ENCODE measurements around the gene AP1AR.

Gene AP1AR

DNA sequence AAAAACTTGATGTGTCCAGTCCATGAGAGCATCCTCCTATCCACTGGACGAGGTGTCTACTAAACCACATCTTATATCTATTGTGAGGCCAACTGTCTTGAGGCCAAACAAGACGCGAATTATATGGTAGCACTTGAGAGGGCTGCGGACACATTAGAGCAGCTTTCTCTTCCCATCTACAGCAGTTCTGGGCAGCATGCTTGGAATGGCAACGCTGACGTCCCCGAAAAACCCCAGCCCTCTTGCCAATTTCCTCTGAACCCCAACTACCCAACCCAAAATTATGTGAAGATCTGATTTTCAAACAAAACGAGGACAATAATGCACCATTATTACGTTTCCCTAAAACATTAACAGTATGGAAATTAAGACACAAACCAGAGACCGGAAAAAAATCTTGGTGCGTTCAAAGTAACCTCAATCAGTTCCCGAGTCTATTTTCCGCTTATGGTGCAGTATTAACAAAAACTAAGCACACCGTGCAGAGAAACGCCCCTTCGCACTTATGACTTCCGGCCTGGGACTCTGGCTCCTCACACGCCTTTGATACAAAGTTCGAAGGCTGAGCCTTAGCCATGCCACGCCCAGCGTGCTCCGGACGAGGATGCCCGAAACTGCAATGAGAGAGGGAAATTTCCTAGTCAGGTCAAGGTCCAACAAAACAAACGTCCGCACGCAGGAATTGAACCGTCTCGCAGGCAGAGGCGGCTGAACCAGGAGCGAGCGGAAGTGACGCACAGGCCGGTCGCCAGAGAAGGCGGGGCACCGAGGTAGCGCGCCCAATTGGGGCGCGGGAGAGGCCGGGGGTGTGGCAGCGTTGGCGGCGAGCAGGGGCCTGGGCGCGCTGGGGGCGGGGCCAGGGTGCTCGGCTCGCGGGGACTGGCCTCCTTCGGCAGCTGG is 458 bp upstream of the AP1AR start:
- no peaks in the 10 kb centered on the region for H3K27me3 ChIP-seq (ENCODE audit: insufficient read depth, low read depth, severe bottlenecking)
- peak overlapping the region; percentile 95 for H3K4me3 ChIP-seq (ENCODE audit: low read depth, low read length)
- peak; percentile 99 for DNase-seq
- no peaks in the 10 kb centered on the region for H3K9me3 ChIP-seq (ENCODE audit: severe bottlenecking)
- TF ChIP-seq, protein P1, sequence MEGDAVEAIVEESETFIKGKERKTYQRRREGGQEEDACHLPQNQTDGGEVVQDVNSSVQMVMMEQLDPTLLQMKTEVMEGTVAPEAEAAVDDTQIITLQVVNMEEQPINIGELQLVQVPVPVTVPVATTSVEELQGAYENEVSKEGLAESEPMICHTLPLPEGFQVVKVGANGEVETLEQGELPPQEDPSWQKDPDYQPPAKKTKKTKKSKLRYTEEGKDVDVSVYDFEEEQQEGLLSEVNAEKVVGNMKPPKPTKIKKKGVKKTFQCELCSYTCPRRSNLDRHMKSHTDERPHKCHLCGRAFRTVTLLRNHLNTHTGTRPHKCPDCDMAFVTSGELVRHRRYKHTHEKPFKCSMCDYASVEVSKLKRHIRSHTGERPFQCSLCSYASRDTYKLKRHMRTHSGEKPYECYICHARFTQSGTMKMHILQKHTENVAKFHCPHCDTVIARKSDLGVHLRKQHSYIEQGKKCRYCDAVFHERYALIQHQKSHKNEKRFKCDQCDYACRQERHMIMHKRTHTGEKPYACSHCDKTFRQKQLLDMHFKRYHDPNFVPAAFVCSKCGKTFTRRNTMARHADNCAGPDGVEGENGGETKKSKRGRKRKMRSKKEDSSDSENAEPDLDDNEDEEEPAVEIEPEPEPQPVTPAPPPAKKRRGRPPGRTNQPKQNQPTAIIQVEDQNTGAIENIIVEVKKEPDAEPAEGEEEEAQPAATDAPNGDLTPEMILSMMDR (IDR thresholded peaks at IDR 0.05; ENCODE audit: low read depth, low read length), result no peak
- H3K36me3 ChIP-seq, result peaks cover 5% of the 10 kb centered on the region
- H3K27ac ChIP-seq, result peak overlapping the region; percentile 97

DNA sequence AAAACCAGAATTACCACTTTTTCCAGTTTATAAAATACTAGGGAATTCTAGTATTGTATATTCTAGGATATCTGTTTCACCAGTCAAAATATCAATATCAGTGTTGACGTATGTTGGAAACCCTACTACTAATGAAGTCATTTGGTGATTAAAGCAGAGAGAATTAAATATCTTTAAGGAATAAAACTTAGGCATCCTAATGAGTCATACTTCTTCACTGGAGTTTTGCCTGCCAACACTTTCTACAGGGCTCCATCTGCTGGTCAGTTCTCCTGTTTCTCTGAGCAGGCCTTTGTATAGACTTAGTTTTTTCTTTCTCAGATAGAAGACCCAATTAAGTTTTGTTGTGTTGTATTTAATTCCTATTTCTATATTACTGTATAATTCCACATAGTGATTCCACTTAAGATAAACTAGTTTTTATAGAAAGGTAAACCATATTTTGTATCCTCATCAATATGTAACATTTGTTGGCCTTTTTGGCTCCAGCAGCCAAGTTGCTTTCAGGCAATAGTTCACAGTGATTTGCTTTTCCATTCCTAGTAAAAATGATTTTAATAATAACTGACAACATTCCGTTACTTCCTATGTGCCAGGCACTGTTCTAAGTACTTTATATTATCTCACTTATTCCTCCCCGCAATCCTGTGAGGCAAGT is 3.5 kb downstream of the AP1AR start:
- Histone ChIP-seq H3K27ac (no peak overlapping the region), H3K4me3 (ENCODE audit: low read depth, low read length) (no peak overlapping the region), H3K27me3 (ENCODE audit: insufficient read depth, low read depth, severe bottlenecking) (no peaks in the 10 kb centered on the region), H3K9me3 (ENCODE audit: severe bottlenecking) (no peaks in the 10 kb centered on the region), H3K36me3 (peaks cover 9% of the 10 kb centered on the region)
- TF ChIP-seq, protein P1 (IDR thresholded peaks at IDR 0.05; ENCODE audit: low read depth, low read length), result peak; percentile 72
- peak; percentile 70 for DNase-seq

DNA sequence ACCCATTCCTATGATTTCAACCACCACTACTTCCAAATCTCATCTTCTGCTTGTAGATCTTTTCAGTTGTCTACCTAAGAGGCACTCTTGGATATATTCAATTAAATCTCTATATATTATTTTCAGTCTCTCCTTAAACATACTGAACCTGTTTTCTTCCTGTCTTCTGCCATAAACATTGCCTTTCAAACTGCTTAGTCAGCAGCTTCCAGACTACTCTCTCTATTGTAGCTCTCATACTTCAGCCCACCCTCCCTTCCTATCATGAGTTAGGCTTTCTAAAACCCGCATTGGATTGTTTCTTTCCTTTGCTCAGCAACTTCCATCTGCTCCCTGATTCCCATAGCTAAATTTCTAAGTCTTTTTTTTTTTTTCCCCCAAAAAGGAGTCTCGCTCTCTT is 4.5 kb downstream of the AP1AR start:
- peaks cover 9% of the 10 kb centered on the region for H3K36me3 ChIP-seq
- H3K27ac ChIP-seq, result no peak overlapping the region
- TF ChIP-seq, protein P1 (IDR thresholded peaks at IDR 0.05; ENCODE audit: low read depth, low read length), result no peak
- H3K4me3 ChIP-seq (ENCODE audit: low read depth, low read length), result no peak overlapping the region
- DNase-seq, result no peak
- H3K27me3 ChIP-seq (ENCODE audit: insufficient read depth, low read depth, severe bottlenecking), result no peaks in the 10 kb centered on the region
- H3K9me3 ChIP-seq (ENCODE audit: severe bottlenecking), result no peaks in the 10 kb centered on the region

DNA sequence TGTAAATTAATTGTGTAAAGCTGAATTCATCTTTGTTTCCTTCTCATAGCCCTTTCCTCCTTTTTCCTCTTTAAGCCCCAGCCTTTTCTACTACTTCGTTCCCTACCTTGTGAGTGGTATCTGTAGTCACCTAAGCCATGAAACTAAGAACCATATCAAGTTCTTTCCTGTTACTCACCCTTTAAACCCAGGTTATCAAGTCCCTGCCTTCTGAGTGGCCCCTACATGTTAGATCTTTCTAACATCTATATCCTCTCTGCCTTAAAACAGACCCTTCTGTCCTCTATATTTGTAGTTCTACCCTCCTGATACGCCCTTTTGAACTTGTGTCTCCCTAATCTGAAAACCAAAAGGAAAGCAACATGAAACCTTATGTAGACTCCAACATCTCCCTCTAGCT is 7.2 kb downstream of the AP1AR start:
- H3K36me3 ChIP-seq, result peaks cover 4% of the 10 kb centered on the region
- TF ChIP-seq, protein P1 (IDR thresholded peaks at IDR 0.05; ENCODE audit: low read depth, low read length), result no peak
- no peak for DNase-seq
- H3K27ac ChIP-seq, result no peak overlapping the region
- no peaks in the 10 kb centered on the region for H3K9me3 ChIP-seq (ENCODE audit: severe bottlenecking)
- H3K4me3 ChIP-seq (ENCODE audit: low read depth, low read length), result no peak overlapping the region
- H3K27me3 ChIP-seq (ENCODE audit: insufficient read depth, low read depth, severe bottlenecking), result no peaks in the 10 kb centered on the region

DNA sequence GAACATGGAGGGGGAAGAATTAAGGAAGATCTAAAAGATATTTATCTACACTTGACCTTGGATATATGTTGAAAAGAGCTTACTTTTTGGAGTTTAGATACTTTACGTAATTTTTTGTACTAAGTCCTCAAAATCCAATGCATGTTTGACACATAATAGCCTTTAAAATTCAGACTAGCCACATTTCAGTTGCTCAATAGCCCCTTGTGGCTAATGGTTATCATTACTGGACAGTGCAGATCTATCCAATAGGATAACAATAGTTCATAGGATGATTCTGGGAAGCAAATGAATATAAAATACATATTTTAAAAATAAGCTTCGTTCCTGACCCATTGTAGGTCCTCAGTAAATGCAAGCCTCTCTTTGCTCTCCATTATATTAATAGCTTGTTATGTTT is 13.8 kb downstream of the AP1AR start:
- Histone ChIP-seq H3K36me3 (no peaks in the 10 kb centered on the region; the same call in 1 of the 2 replicates), H3K27ac (no peak overlapping the region), H3K4me3 (ENCODE audit: low read depth, low read length) (no peak overlapping the region), H3K27me3 (ENCODE audit: insufficient read depth, low read depth, severe bottlenecking) (no peaks in the 10 kb centered on the region), H3K9me3 (ENCODE audit: severe bottlenecking) (no peaks in the 10 kb centered on the region)
- TF ChIP-seq, protein P1 (IDR thresholded peaks at IDR 0.05; ENCODE audit: low read depth, low read length), result no peak
- DNase-seq, result no peak

Measured in WERI-Rb-1 (cell line).